Iris pigment epithelial cell (primary cell): Measurements from ENCODE around the gene NR4A2.
"Not testable (repeated sequence)": the region's sequence is repeated elsewhere in the genome, so short reads cannot be mapped to it uniquely, and the experiment has no call there.

Experiments
- DNase-seq: peaks from one replicate; pipeline ENCODE4 v3.0.0-alpha.2; 2011; ENCODE audit warnings: low read depth

NR4A2 gene

DNA sequence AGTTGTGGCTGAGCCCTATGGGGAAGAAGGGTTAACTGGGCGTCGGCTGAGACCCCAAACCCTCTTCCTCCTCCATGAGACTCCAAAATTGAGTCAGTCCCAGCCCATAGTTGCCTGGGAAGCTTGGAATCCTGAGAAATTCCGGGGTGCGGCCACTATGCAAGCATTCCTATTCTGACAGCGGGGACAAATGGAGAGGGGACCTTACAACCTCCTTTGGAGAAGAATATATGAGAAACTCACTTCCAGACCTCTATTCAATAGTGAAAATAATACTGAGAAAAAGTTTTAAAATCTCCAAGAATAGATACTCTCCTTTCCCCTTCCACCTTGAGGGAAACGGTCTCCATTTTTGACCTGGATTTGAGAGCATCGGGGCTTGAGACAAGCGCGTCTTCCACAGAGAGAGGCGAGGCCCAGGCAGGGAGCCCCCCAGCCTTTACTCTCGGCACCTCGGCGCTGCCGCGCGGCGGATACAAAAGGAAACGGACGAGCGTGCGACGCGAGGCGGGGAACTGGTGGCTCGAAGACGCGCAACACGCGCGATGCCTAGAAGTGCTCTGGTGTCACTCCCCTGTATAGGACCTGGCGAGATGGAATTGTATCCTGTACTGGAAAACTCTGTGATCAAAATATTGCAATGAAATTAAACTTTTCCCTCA, 11.1 kb downstream of the NR4A2 start:
- no peak for DNase-seq

DNA sequence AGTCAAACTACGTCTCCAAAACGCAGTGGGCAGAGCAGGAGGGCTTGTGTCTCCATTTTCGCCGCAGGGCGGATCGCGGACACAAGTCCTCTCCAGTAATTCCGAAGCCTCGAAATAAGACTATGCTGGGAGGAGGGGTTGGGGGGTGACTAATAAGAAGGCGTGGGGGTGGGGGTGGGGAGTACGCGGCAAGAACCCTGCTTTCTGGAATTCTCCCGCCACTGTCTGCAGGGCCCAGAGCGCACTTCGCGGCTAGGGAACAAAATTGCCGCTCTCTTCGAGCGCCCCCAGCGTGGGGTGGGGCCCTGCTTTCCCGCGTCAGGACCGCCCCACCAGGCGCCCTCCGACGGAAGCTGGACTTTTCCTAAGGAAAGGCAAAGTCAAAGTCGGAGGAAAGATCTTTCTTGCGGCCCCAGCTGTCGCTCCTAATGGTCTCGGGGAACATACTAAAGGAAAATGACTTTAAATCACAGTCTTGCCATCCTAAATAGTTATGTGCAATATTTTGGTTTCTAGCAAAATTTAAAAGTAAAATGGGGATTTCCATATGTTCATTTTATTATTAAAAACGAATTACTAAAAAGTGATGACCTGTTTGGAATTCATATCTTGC, 11.9 kb downstream of the NR4A2 start:
- DNase-seq, result peak; percentile 26

DNA sequence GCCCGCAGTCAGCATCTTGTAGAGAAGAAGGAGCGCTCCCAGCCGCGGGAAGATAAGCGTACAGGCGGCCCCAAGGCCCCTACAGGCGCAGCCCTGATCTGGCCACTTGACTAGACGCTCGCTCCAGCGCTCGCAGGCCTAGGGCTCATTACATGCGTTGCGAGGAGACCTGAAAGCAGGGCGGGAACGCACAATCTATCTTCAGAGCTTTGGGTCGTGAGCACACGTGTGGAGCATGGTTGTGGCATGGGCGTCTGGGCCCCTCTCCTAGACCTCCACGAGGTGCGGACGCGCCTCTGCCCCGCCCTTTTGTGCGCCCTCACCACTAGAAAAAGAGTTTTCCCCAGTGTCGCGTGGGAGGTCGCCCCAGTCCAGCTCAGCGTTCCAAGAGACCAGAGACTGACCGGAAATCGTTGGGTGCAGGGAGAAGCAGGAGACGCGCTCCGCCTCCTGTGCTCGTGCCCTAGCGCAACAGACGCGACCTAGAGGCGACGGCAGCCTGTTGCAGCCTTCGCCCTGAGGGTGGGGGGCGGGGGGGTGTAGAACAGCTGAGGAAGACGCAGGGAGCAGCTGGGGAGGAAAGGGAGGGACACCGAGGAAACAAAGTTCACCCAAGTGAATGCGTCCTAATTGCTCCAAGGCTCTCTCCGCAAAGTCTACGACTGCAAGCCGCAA, 12.6 kb downstream of the NR4A2 start:
- no peak for DNase-seq

DNA sequence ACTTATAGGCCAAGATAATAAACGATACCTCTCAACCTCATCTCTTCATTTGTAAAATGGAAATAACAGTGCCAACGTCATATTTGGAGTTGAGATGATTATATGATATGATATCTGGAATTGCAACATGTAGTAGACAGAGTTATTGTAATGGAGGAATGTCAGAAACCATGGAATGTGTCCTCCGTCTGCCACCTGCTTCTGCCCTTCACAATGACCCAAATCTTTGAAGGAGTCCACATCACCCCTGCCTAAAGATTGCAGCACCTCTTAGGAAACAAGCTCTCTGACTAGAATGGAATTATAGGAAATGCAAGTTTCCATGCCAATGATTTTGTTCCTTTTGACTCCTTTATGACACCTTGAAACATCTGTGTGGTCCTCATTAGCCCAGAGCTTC, 14.9 kb downstream of the NR4A2 start:
- DNase-seq, result no peak

DNA sequence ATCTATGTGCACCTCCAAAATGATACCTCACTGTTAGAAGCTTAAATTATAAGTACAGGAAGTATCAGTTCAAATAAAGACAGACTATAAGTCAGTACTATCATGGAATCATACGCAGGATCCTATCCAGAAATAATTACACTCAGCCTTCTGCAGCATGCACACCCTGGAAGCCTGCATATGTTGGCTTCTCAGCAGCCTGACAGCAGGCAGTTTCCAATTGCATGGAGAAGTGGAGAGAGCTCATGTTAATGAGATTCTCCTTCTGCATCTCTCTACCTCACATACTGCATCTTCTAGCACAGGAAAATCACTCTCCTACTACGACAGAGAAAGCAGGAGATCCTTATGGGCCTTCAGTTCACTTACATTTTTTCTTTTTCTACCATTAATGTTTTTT, 20.5 kb downstream of the NR4A2 start:
- no peak for DNase-seq

DNA sequence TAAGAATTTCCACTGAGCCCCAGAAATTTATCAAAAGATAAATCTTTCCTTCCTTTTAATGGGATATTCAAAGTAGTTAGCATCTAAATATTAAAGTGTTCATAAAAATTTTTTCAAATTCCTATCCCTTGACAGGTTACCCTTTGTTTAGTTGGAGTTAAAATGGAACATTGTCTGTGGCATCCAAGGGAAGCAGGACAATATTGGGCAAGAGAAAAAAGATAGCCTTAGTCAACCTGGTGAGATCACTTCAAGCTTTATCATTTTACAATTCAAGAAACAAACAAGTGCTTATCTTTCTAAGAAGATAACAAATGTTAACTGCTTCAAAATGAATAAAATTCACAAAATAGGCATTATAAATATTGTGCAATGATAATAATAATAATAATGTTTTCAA, 21.7 kb downstream of the NR4A2 start:
- DNase-seq, result no peak

DNA sequence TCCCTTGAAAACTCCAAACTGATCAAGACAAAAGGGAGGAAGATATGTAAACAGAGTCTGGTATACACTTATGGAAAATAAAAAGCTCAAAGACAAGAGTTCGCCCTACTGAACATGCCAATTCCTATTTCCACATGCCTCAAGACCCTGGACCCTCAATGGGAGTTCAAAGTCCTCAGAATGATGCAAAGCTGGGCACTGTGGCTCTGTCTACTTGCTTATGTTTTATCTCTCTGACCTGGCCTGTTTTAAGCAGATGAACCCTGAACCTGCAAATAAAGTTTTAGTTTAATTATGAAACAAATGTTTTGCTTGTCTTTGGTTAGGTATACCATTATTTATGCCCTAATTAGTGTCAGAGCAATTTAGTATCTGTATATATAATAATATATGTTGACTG, 22.6 kb downstream of the NR4A2 start:
- no peak for DNase-seq

DNA sequence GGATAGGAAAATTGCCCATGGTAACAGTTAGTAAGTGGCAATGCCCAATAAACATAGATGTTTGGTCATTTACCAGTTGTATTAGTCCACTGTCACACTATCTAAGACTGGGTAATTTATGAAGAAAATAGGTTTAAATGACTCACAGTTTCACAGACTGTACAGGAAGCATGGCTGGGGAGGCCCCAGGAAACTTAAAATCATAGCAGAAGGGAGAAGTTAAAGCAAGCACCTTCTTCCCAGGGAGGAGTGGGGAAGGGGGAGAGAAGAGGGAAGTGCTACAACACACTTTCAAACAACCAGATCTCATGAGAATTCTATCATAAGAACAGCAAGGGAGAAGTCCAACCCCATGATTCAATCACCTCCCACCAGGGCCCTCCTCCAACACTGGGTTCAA, 23.4 kb downstream of the NR4A2 start:
- DNase-seq, result no peak

DNA sequence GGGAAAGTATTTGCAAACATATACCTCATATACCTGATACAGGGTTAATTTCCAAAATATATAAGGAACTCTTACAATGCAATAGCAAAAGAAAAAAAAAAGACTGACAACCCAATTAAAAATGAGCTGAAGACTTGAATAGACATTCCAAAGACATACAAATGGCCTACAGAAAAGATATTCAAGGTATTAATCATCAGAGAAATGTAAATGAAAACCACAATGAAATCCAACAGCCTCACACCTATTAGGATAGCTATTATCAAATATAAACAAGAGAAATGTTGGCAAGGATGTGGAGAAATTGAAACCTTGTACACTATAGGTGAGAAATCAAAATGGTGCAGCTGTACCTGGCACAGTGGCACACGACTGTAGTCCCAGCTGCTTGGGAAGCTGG, 25.7 kb downstream of the NR4A2 start:
- DNase-seq, result no peak

DNA sequence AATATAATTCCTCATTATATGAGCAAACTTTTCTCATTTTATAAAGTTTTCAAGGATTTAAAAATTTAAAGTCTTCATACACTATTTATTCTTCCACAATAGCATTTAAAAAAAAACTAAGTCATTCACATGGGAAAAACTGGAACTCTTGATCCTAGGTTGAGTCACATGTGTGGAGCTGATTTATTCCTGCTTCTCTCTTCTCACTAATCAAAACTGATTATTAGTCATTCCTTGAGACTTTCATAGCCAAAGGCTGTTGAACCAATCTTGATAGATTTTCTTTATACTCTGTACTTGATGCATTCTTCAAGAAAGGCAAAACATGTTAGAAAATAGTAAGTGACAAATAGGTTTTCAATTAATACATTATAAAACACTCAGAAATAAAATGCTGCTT, 27.4 kb downstream of the NR4A2 start:
- no peak for DNase-seq

DNA sequence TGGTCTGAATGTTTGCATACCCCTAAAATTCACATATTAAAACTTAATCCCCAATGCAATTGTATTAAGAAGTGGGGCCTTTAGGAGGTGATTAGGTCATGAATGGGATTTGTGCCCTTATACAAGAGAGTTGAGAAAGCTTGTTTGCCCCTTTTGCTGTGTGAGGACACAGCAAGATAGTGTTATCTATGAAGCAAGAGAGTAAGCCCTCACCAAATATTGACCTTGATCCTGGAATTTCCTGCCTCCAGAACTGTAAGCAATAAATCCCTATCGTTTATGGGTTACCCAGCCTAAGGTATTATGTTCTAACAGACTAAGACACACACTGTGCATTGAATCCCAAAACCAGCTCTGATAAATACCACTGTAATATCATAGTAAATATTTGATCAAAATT, 32.2 kb downstream of the NR4A2 start:
- no peak for DNase-seq

DNA sequence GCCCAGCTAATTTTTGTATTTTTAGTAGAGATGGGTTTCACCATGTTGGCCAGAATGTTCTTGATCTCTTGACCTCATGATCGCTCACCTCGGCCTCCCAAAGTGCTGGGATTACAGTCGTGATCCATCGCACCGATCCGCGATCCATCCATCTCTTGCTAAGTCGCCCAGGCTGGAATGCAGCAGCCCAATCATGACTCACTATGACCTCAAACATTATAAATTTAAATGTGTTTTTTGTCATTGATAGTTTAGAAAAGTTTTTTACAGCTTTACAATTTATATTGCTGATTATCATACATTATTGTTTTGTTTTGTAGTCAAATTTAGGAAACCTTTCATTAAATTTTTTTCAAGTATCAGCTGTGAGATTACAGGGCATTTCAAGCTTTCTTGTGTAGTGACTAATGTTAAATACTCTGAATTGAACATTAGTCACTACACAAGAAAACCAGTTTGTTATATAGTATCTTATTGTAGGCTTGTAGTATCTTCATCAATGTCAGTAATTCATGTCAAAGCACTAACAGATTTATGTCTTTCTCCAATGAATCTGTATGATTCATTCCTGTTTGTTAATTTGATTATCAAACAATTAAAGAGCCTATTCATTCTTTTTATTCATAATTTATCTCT, 37.5 kb downstream of the NR4A2 start:
- peak; percentile 1 for DNase-seq

DNA sequence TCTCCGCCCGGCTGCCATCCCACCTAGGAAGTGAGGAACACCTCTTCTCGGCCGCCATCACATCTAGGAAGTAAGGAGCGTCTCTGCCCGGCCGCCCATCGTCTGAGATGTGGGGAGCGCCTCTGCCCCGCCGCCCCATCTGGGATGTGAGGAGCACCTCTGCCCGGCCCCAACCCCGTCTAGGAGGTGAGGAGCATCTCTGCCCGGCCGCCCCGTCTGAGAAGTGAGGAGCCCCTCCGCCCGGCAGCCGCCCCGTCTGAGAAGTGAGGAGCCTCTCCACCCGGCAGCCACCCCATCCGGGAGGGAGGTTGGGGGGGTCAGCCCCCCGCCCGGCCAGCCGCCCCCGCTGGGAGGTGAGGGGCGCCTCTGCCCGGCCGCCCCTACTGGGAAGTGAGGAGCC, 39.1 kb downstream of the NR4A2 start:
- DNase-seq, result not testable (repeated sequence)

DNA sequence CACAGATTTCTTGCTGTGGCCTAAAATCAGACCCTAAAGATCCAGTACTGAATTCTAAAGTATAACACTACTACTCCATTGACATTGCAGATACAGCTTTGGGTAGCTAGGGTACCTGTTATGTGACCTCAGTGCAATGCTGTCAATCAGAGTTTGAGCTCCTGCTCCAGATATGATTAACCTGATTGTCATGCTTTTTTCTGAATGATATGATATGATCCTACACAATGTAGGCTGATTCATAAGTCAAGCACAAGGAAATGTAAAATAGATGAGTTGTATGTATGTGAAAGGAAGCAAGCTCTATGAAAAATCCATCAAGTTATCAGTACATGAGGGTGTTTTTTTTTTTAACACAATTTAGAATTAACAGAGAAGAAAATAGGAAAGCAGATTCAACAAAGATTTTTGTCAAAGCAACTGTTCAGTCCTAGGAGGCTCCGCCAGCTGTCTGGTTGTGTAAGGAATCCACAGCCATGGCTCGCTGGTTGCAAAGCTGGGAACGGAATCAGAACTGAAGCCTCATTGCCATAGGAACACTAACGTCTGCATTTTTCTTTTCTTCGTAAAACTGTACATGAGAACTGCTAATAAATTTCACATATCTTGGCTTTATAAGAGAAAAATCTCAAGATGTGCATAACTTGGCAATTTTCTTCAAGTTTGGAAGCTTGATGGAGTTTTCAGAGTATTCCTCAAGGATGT, 52.9 kb downstream of the NR4A2 start:
- DNase-seq, result no peak
